ENCODE measurements around the gene LRRC37B. TPM values are rescaled to one million over a fixed set of nuclear protein-coding genes. Genes with fewer than 3 reads are reported as not detected.
"Not testable (repeated sequence)": the region's sequence is repeated elsewhere in the genome, so short reads cannot be mapped to it uniquely, and the experiment has no call there.

LRRC37B gene
- total and polyA plus RNA-seq, 4 donors, result 29.8 to 51.9 (median 44.4) TPM

DNA sequence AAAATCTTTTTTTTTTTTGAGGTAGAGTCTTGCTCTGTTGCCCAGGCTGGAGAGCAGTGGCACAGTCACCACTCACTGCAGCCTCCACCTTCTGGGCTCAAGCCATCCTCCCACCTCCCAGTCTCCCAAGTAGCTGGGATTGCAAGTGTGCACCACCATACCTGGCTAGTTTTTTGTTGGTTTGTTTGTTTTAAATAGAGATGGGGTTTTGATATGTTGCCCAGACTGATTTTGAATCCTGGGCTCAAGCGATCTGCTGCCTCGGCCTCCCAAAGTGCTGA lies 2.0 kb downstream of the LRRC37B start:
- H3K4me1 ChIP-seq (ENCODE audit: control insufficient read depth, insufficient read depth, low read length), result peaks cover 14% of the 10 kb centered on the region
- H3K4me3 ChIP-seq (ENCODE audit: low read depth, low read length), result no peak overlapping the region
- H3K27me3 ChIP-seq (ENCODE audit: control insufficient read depth, insufficient read depth, low read length), result no peaks in the 10 kb centered on the region
- no peak for DNase-seq (ENCODE audit: low read depth in 4 of 6, low spot score in 6 of 6)
- no peak overlapping the region for H3K27ac ChIP-seq (ENCODE audit: low read depth, low read length)
- no CpG with 5 or more reads among the region's 2 CpGs for WGBS (ENCODE audit: insufficient coverage)
- no peaks in the 10 kb centered on the region for H3K36me3 ChIP-seq (ENCODE audit: control insufficient read depth, insufficient read depth, low read length)
- no peaks in the 10 kb centered on the region for H3K9me3 ChIP-seq (ENCODE audit: control insufficient read depth, insufficient read depth, low read length)

DNA sequence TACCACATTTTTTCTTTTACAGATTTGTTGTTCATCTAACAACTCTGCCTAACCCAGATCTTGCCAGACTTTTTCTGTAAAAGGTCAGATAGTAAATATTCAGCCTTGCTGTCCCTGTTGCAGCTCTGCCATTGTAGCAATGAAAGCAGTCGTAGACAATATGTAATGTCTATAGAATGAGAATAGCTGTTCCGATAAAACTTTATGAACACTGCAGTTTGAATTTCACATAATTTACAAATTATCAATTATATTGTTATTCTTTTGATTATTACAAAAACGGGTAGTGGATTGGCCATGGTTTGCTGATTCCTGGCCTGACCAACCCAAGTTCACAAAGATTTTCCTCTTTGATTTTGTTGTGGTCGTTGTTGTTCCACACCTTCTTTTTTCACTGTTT lies 2.9 kb downstream of the LRRC37B start:
- no peaks in the 10 kb centered on the region for H3K27me3 ChIP-seq (ENCODE audit: control insufficient read depth, insufficient read depth, low read length)
- H3K4me3 ChIP-seq (ENCODE audit: low read depth, low read length), result no peak overlapping the region
- H3K4me1 ChIP-seq (ENCODE audit: control insufficient read depth, insufficient read depth, low read length), result peaks cover 14% of the 10 kb centered on the region
- no peak for DNase-seq (ENCODE audit: low read depth in 4 of 6, low spot score in 6 of 6)
- no peaks in the 10 kb centered on the region for H3K36me3 ChIP-seq (ENCODE audit: control insufficient read depth, insufficient read depth, low read length)
- H3K27ac ChIP-seq (ENCODE audit: low read depth, low read length), result no peak overlapping the region
- H3K9me3 ChIP-seq (ENCODE audit: control insufficient read depth, insufficient read depth, low read length), result no peaks in the 10 kb centered on the region
- WGBS (ENCODE audit: insufficient coverage), result no CpG with 5 or more reads among the region's 4 CpGs

DNA sequence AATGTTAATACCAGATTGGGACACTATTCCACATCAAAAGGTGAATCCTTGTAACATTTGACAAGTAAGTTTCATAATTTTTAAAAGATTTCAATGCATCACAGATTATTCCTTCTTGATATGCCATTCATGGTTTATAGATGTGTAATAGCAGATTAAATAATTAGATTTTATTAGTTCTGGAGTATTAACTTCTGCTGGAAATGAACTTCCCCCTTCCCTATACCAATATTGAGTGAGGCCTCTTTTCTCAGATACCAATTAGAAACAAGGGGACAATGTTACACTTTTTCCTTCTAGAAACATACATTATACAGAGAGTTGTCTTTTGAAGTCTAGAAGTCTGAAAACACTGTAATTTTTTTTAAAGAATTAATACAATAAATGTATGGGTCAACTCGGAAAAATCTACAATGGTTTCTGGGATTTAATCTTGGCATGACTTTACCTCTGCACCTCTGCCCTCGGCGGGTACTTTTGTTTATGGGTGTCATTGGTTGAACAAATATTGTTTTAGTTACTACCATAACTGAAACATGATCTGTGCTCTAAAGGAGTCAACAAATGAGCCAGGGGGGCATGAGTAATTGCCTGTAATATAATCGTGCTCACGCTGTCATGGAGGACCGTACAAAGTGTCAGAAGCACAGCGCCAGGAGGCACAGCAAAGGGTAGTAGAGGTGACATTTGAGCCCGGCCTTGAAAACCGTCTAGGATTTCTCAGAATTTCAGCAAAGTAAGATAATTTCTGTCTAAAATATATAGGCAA lies 8.2 kb downstream of the LRRC37B start:
- Histone ChIP-seq H3K27ac (ENCODE audit: low read depth, low read length) (no peak overlapping the region), H3K9me3 (ENCODE audit: control insufficient read depth, insufficient read depth, low read length) (no peaks in the 10 kb centered on the region), H3K4me1 (ENCODE audit: control insufficient read depth, insufficient read depth, low read length) (no peaks in the 10 kb centered on the region), H3K4me3 (ENCODE audit: low read depth, low read length) (no peak overlapping the region), H3K36me3 (ENCODE audit: control insufficient read depth, insufficient read depth, low read length) (peaks cover under 1% of the 10 kb centered on the region), H3K27me3 (ENCODE audit: control insufficient read depth, insufficient read depth, low read length) (no peaks in the 10 kb centered on the region)
- DNase-seq (ENCODE audit: low read depth in 4 of 6, low spot score in 6 of 6), result no peak
- 60% methylated on average over 1 of the region's 9 CpGs for WGBS (ENCODE audit: insufficient coverage)

DNA sequence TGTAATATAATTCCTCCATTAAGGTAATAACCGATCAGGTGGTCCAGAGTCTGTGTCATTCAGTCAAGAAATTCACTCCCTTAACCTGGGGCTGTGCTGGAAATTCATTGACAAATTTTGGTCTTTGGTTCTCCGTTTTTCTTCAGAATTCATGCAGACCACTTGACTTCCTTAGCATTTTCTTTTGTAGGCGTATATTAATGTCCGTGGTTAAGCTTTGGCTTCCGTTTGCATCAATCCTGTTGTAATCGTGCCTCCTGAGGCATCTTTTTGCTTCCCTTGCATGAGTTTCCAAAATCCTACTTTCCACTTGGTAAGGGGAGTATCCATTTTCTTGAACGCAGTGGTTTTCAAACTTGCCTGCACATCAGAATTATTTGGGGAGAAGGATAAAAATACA lies 9.0 kb downstream of the LRRC37B start:
- no peak for DNase-seq (ENCODE audit: low read depth in 4 of 6, low spot score in 6 of 6)
- no peaks in the 10 kb centered on the region for H3K27me3 ChIP-seq (ENCODE audit: control insufficient read depth, insufficient read depth, low read length)
- H3K4me1 ChIP-seq (ENCODE audit: control insufficient read depth, insufficient read depth, low read length), result peaks cover 5% of the 10 kb centered on the region
- H3K4me3 ChIP-seq (ENCODE audit: low read depth, low read length), result no peak overlapping the region
- 98% methylated on average over 4 of the region's 7 CpGs for WGBS (ENCODE audit: insufficient coverage)
- no peak overlapping the region for H3K27ac ChIP-seq (ENCODE audit: low read depth, low read length)
- peaks cover 8% of the 10 kb centered on the region for H3K36me3 ChIP-seq (ENCODE audit: control insufficient read depth, insufficient read depth, low read length)
- H3K9me3 ChIP-seq (ENCODE audit: control insufficient read depth, insufficient read depth, low read length), result no peaks in the 10 kb centered on the region

DNA sequence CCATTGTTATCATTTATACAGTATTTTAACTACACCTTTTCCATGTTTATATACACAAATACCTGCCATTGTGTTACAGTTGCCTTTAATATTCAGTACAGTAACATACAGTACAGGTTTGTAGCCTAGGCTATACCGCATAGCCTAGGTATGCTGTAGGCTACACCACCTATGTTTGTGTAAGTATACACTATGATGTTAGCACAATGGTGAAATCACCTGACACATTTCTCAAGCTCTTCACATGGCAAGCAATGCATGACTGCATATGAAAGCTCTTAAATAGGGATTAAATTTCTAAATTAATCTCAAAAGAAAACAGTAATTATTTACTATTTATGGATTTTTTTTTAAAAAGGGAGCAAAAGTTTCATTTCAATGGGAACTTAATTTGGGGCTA lies 12.0 kb downstream of the LRRC37B start:
- no peaks in the 10 kb centered on the region for H3K27me3 ChIP-seq (ENCODE audit: control insufficient read depth, insufficient read depth, low read length)
- no peaks in the 10 kb centered on the region for H3K9me3 ChIP-seq (ENCODE audit: control insufficient read depth, insufficient read depth, low read length)
- no peak overlapping the region for H3K4me3 ChIP-seq (ENCODE audit: low read depth, low read length)
- WGBS (ENCODE audit: insufficient coverage), result no CpG with 5 or more reads among the region's 1 CpG
- H3K36me3 ChIP-seq (ENCODE audit: control insufficient read depth, insufficient read depth, low read length), result peaks cover 15% of the 10 kb centered on the region
- H3K27ac ChIP-seq (ENCODE audit: low read depth, low read length), result no peak overlapping the region
- peaks cover 5% of the 10 kb centered on the region for H3K4me1 ChIP-seq (ENCODE audit: control insufficient read depth, insufficient read depth, low read length)
- DNase-seq (ENCODE audit: low read depth in 4 of 6, low spot score in 6 of 6), result no peak

DNA sequence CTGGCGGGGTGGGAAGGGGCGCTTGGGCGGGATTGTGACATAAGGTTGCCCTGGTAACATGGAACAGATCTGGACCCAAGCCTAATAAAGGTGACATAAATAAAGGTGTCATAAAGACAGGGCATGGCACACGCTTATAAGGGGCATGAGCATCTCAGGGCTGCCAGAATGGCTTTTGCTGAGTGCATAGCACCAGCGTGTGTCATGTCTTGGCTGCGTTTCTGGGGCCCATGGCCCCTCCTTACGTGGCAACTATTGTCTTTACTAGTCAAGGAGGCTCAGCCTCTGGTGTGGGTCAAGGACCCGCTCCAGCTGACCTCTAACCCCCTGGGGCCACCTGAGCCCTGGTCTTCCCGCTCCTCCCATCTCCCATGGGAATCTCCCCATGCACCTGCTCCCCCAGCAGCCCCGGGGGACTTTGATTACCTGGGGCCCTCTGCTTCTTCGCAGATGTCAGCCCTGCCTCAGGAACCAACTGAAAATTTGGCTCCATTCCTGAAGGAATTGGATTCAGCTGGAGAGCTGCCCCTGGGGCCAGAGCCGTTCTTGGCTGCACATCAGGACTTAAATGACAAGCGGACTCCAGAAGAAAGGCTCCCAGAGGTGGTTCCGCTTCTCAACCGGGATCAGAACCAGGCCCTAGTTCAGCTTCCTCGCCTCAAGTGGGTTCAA lies 13.9 kb downstream of the LRRC37B start:
- peaks cover 15% of the 10 kb centered on the region for H3K36me3 ChIP-seq (ENCODE audit: control insufficient read depth, insufficient read depth, low read length)
- no peak overlapping the region for H3K4me3 ChIP-seq (ENCODE audit: low read depth, low read length)
- H3K27me3 ChIP-seq (ENCODE audit: control insufficient read depth, insufficient read depth, low read length), result no peaks in the 10 kb centered on the region
- no peak overlapping the region for H3K27ac ChIP-seq (ENCODE audit: low read depth, low read length)
- peaks cover 5% of the 10 kb centered on the region for H3K4me1 ChIP-seq (ENCODE audit: control insufficient read depth, insufficient read depth, low read length)
- no peaks in the 10 kb centered on the region for H3K9me3 ChIP-seq (ENCODE audit: control insufficient read depth, insufficient read depth, low read length)
- WGBS (ENCODE audit: insufficient coverage), result 79% methylated on average over 14 of the region's 16 CpGs
- DNase-seq (ENCODE audit: low read depth in 4 of 6, low spot score in 6 of 6), result peak in 1 of 6 donors; percentile 22

DNA sequence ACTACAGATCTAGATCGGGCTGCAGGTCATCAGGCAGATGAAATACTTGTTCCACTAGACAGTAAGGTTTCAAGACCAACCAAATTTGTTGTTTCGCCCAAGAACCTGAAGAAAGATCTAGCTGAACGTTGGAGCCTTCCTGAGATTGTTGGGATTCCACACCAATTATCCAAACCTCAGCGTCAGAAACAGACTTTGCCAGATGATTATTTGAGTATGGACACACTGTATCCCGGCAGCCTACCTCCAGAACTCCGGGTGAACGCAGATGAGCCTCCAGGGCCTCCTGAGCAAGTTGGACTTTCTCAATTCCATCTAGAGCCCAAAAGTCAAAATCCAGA lies 14.4 kb downstream of the LRRC37B start:
- WGBS (ENCODE audit: insufficient coverage), result 91% methylated on average over 4 of the region's 7 CpGs

DNA sequence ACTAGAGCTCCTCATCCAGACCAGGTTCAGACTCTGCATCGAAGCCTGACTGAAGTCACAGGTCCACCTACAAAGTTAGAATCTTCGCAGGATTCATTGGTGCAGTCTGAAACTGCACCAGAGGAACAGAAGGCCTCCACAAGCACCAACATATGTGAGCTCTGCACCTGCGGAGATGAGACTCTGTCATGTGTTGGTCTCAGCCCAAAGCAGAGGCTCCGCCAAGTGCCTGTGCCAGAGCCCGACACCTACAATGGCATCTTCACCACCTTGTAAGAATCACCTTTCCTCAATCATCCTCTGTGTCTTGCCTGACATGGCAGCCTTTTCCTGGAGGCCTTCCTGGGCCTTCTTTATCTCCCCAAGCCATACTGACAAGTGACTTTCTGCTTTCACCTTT lies 15.4 kb downstream of the LRRC37B start:
- not testable (repeated sequence) for H3K4me3 ChIP-seq (ENCODE audit: low read depth, low read length); H3K4me1 ChIP-seq (ENCODE audit: control insufficient read depth, insufficient read depth, low read length); H3K9me3 ChIP-seq (ENCODE audit: control insufficient read depth, insufficient read depth, low read length); DNase-seq (ENCODE audit: low read depth in 4 of 6, low spot score in 6 of 6); H3K27me3 ChIP-seq (ENCODE audit: control insufficient read depth, insufficient read depth, low read length); H3K27ac ChIP-seq (ENCODE audit: low read depth, low read length)
- peaks cover 23% of the 10 kb centered on the region for H3K36me3 ChIP-seq (ENCODE audit: control insufficient read depth, insufficient read depth, low read length)
- 93% methylated on average over 2 of the region's 5 CpGs for WGBS (ENCODE audit: insufficient coverage)

More for the DNA sequence above, 14.4 kb downstream of the LRRC37B start:
- no peak overlapping the region for H3K4me3 ChIP-seq (ENCODE audit: low read depth, low read length)
- H3K36me3 ChIP-seq (ENCODE audit: control insufficient read depth, insufficient read depth, low read length), result peaks cover 18% of the 10 kb centered on the region
- H3K9me3 ChIP-seq (ENCODE audit: control insufficient read depth, insufficient read depth, low read length), result no peaks in the 10 kb centered on the region
- no peak overlapping the region for H3K27ac ChIP-seq (ENCODE audit: low read depth, low read length)
- DNase-seq (ENCODE audit: low read depth in 4 of 6, low spot score in 6 of 6), result no peak
- no peaks in the 10 kb centered on the region for H3K27me3 ChIP-seq (ENCODE audit: control insufficient read depth, insufficient read depth, low read length)
- peaks cover 5% of the 10 kb centered on the region for H3K4me1 ChIP-seq (ENCODE audit: control insufficient read depth, insufficient read depth, low read length)

DNA sequence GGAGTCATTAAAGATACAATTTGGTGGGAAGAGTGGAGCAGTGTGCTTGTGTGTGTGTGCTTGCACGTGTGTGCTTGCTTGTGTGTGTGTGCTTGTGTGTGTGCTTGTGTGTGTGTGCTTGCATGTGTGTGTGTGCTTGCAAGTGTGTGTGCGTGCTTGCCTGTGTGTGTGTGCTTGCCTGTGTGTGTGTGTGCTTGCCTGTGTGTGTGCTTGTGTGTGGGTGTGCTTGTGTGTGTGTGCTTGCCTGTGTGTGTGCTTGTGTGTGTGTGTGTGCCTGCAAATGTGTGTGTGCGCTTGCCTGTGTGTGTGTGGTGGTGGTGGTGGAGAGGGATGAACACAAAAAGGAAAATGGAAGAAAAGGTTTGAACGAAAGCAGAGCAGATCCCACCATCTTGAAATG lies 20.1 kb downstream of the LRRC37B start:
- WGBS (ENCODE audit: insufficient coverage), result 88% methylated on average over 3 of the region's 4 CpGs
- H3K9me3 ChIP-seq (ENCODE audit: control insufficient read depth, insufficient read depth, low read length); H3K36me3 ChIP-seq (ENCODE audit: control insufficient read depth, insufficient read depth, low read length); H3K4me3 ChIP-seq (ENCODE audit: low read depth, low read length); H3K27ac ChIP-seq (ENCODE audit: low read depth, low read length); DNase-seq (ENCODE audit: low read depth in 4 of 6, low spot score in 6 of 6); H3K27me3 ChIP-seq (ENCODE audit: control insufficient read depth, insufficient read depth, low read length); H3K4me1 ChIP-seq (ENCODE audit: control insufficient read depth, insufficient read depth, low read length): not testable (repeated sequence)

DNA sequence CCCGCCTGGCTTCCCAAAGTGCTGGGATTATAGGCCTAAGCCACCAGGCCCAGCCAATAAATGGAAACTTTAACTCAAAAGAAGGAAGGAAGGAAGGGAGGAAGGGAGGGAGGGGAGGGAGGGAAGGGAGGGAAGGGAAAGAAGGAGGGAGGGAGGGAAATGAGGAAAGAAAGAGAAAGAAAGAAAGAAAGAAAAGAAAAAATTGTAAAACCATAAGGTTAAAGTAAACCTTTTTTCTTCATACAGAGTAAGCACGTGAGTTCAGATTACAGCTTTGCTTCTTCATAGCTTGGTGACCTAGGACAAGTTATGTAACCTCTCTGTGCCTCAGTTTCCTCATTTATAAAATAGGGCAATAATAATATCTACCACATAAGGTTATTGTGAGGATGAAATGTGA lies 26.0 kb downstream of the LRRC37B start:
- no peak overlapping the region for H3K27ac ChIP-seq (ENCODE audit: low read depth, low read length)
- no peak overlapping the region for H3K4me3 ChIP-seq (ENCODE audit: low read depth, low read length)
- no peaks in the 10 kb centered on the region for H3K27me3 ChIP-seq (ENCODE audit: control insufficient read depth, insufficient read depth, low read length)
- WGBS (ENCODE audit: insufficient coverage), result no CpG with 5 or more reads among the region's 2 CpGs
- H3K9me3 ChIP-seq (ENCODE audit: control insufficient read depth, insufficient read depth, low read length), result no peaks in the 10 kb centered on the region
- H3K36me3 ChIP-seq (ENCODE audit: control insufficient read depth, insufficient read depth, low read length), result peaks cover 20% of the 10 kb centered on the region
- H3K4me1 ChIP-seq (ENCODE audit: control insufficient read depth, insufficient read depth, low read length), result no peaks in the 10 kb centered on the region
- DNase-seq (ENCODE audit: low read depth in 4 of 6, low spot score in 6 of 6), result no peak

Data from spinal cord (tissue), 10 donors.